ENCODE results near the gene XPNPEP2. TPM values are rescaled to one million over a fixed set of nuclear protein-coding genes. Genes with fewer than 3 reads are reported as not detected.

XPNPEP2 gene
- total and polyA plus RNA-seq, 3 donors from 2014 or later = 0.08 to 1.4 (median 0.25) TPM

DNA sequence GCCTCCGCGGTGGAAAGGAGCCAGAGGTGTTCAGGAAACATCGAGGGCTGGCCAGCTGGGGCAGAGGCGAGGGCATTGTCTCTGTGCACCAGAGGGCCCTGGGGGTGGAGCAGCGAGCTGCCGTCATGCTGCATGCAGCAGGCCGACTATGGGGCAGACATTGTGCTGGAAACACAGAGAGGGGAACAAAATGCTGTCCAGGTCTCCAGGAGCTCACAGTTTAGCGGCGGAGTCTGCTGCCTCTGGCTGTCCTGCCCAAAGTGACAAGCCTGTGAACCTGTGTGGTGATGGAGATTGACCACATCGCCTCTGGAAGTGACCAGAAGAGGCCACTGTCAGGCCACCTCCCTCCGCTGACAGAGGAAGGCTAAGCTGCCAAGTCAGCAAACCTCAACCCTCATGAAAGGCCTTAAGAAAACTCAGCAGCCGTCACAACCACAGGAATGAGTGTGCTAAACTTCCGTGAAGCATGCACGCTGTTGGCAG is 20.8 kb downstream of the XPNPEP2 start:
- H3K27ac ChIP-seq = no peak overlapping the region
- no peaks in the 10 kb centered on the region for H3K27me3 ChIP-seq
- 78% methylated on average over 7 to 14 of the region's 14 CpGs for WGBS, 2 donors
- DNase-seq = peak; percentile 19
- intact Hi-C loops (cut with DNase I; ENCODE audit: low total_unique reads) = no loop called here
- H3K4me1 ChIP-seq = no peaks in the 10 kb centered on the region
- no peak overlapping the region for H3K4me3 ChIP-seq
- TF ChIP-seq, protein P1, sequence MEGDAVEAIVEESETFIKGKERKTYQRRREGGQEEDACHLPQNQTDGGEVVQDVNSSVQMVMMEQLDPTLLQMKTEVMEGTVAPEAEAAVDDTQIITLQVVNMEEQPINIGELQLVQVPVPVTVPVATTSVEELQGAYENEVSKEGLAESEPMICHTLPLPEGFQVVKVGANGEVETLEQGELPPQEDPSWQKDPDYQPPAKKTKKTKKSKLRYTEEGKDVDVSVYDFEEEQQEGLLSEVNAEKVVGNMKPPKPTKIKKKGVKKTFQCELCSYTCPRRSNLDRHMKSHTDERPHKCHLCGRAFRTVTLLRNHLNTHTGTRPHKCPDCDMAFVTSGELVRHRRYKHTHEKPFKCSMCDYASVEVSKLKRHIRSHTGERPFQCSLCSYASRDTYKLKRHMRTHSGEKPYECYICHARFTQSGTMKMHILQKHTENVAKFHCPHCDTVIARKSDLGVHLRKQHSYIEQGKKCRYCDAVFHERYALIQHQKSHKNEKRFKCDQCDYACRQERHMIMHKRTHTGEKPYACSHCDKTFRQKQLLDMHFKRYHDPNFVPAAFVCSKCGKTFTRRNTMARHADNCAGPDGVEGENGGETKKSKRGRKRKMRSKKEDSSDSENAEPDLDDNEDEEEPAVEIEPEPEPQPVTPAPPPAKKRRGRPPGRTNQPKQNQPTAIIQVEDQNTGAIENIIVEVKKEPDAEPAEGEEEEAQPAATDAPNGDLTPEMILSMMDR (IDR thresholded peaks at IDR 0.05) = no peak
- no peak for TF ChIP-seq POLR2A (IDR thresholded peaks at IDR 0.05)
- no peaks in the 10 kb centered on the region for H3K36me3 ChIP-seq (ENCODE audit: low read depth, missing control alignments)
- no peaks in the 10 kb centered on the region for H3K9me3 ChIP-seq

DNA sequence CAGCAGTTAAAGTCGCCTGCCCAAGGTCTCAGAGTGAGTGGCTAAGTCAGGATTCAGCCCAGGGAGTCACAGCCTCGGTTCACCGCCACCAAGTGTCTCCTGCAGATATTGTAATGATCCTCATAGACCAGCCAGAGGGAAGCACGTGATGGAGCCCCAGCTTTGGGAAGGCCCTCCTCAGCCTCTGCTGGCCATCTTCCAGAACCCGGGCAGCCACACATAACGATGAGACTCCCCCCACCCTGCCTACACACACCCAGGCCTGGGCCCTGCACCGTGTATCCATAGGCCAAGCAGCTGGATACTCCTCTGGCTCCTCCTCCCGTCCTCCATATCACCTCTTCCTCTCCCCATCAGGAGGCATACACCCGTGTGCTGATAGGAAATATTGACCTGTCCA is 21.4 kb downstream of the XPNPEP2 start:
- no peak overlapping the region for H3K4me3 ChIP-seq
- H3K9me3 ChIP-seq = no peaks in the 10 kb centered on the region
- no peak overlapping the region for H3K27ac ChIP-seq
- no peaks in the 10 kb centered on the region for H3K4me1 ChIP-seq
- WGBS, 2 donors = 40 to 45% methylated on average over 1 to 6 of the region's 9 CpGs
- intact Hi-C loops (cut with DNase I; ENCODE audit: low total_unique reads) = no loop called here
- TF ChIP-seq POLR2A (IDR thresholded peaks at IDR 0.05) = no peak
- TF ChIP-seq, protein P1 (IDR thresholded peaks at IDR 0.05) = no peak
- H3K27me3 ChIP-seq = no peaks in the 10 kb centered on the region
- H3K36me3 ChIP-seq (ENCODE audit: low read depth, missing control alignments) = no peaks in the 10 kb centered on the region
- no peak for DNase-seq

DNA sequence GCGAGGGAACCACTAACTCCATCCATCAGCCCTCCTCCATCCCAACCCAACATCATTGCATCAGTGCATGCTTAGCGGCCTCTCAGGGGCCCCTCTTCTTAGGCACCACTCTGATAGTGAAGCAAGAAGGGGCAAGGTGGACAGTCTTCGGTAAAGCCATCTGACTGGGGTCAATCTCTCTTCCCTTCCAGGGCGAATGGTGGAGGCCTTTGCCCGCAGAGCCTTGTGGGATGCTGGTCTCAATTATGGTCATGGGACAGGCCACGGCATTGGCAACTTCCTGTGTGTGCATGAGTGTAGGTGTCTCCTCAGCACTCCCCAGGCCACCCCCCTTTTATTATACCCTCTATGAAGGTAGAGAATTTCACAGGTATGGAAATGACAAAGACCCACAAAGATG is 22.2 kb downstream of the XPNPEP2 start:
- 88 to 93% methylated on average over 2 to 4 of the region's 6 CpGs for WGBS, 2 donors
- H3K27ac ChIP-seq = no peak overlapping the region
- no peak for DNase-seq

DNA sequence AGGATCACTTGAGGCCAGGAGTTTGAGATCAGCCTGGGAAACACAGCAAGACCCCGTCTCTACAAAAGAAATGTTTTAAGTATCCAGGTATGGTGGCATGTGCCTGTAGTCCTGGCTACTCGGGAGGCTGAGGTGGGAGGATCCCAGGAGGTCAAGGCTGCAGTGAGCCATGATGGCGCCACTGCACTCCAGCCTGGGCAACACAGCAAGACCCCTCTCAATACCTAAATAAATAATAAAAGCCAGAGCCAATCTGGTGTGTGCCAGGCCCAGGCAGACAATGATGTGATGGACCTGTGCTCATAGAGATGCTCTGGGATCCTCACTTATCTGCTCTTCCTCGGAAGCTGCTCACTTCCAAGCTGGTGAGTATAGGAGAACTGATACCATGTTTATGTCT is 22.8 kb downstream of the XPNPEP2 start:
- 100% methylated on average over 4 of the region's 4 CpGs; no CpG with 5 or more reads in 1 of the 2 donors for WGBS, 2 donors
- H3K36me3 ChIP-seq (ENCODE audit: low read depth, missing control alignments) = no peaks in the 10 kb centered on the region
- DNase-seq = no peak
- no peak overlapping the region for H3K27ac ChIP-seq
- intact Hi-C loops (cut with DNase I; ENCODE audit: low total_unique reads) = no loop called here
- H3K4me1 ChIP-seq = no peaks in the 10 kb centered on the region
- H3K4me3 ChIP-seq = no peak overlapping the region
- TF ChIP-seq POLR2A (IDR thresholded peaks at IDR 0.05) = no peak
- TF ChIP-seq, protein P1 (IDR thresholded peaks at IDR 0.05) = no peak
- no peaks in the 10 kb centered on the region for H3K27me3 ChIP-seq
- no peaks in the 10 kb centered on the region for H3K9me3 ChIP-seq

More for the DNA sequence above, 22.2 kb downstream of the XPNPEP2 start:
- H3K36me3 ChIP-seq (ENCODE audit: low read depth, missing control alignments) = no peaks in the 10 kb centered on the region
- no peaks in the 10 kb centered on the region for H3K9me3 ChIP-seq
- no peaks in the 10 kb centered on the region for H3K27me3 ChIP-seq
- H3K4me1 ChIP-seq = no peaks in the 10 kb centered on the region
- intact Hi-C loops (cut with DNase I; ENCODE audit: low total_unique reads) = no loop called here
- TF ChIP-seq, protein P1 (IDR thresholded peaks at IDR 0.05) = no peak
- TF ChIP-seq POLR2A (IDR thresholded peaks at IDR 0.05) = no peak
- H3K4me3 ChIP-seq = no peak overlapping the region

DNA sequence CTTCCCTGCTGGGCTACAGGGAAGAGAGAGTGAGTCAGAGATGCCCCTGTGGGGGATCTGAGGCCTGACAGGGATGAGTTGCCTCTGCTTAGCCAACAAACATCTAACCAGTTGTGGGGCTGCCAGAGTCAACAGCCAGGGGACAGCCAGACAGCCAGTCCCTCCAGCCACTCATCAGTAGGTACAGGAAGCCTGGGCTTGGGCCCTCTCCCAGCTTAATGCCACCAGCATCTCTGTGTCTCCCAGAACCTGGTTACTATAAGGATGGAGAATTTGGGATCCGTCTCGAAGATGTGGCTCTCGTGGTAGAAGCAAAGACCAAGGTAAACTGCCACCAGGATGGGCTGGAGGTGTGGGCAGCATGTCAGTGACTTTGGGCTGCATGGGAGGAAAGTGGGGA is 23.7 kb downstream of the XPNPEP2 start:
- Histone ChIP-seq H3K9me3 (no peaks in the 10 kb centered on the region), H3K4me1 (no peaks in the 10 kb centered on the region), H3K4me3 (no peak overlapping the region), H3K27ac (no peak overlapping the region), H3K27me3 (no peaks in the 10 kb centered on the region), H3K36me3 (ENCODE audit: low read depth, missing control alignments) (no peaks in the 10 kb centered on the region)
- no peak for DNase-seq
- TF ChIP-seq, protein P1 (IDR thresholded peaks at IDR 0.05) = no peak
- no peak for TF ChIP-seq POLR2A (IDR thresholded peaks at IDR 0.05)
- intact Hi-C loops (cut with DNase I; ENCODE audit: low total_unique reads) = no loop called here
- WGBS, 2 donors = 88 to 100% methylated on average over 3 of the region's 3 CpGs
